Measurements from ENCODE around the gene EIF3I. TPM values are rescaled to one million over a fixed set of nuclear protein-coding genes. Genes with fewer than 3 reads are reported as not detected.

Gene EIF3I
- polyA plus RNA-seq, 1 of the 3 experiments (the other 2 are of a cell fraction): 479 TPM

GRCh38 chr1:32220746-32221580 is 1.2 kb upstream of the EIF3I start:
- H3K9ac ChIP-seq: peak overlapping the region; percentile 99
- peaks cover 8 to 17% of the 10 kb centered on the region in 2 experiments; a peak in 3 of 4 replicates for H3K4me1 ChIP-seq (ENCODE audit: control insufficient read depth in 1 of 2, insufficient read depth in 2 of 2, low read depth in 1 of 2, low read length in 1 of 2)
- no peaks in the 10 kb centered on the region for H3K27me3 ChIP-seq (ENCODE audit: insufficient read depth)
- H3K36me3 ChIP-seq (replicated peaks in 1 of 2; ENCODE audit: control insufficient read depth in 1 of 2, insufficient read depth in 2 of 2, low read length in 1 of 2): peaks cover 24% of the 10 kb centered on the region in 2 experiments
- TF ChIP-seq TAF1 (IDR thresholded peaks at IDR 0.05; ENCODE audit: borderline replicate concordance, low read depth, low read length) (no peak), FOXM1 (IDR thresholded peaks at IDR 0.05; ENCODE audit: low read depth) (no peak), NFIC (IDR thresholded peaks at IDR 0.05; ENCODE audit: borderline replicate concordance) (no peak), MAX (IDR thresholded peaks at IDR 0.05; ENCODE audit: low read depth) (no peak), SIN3A (IDR thresholded peaks at IDR 0.05; ENCODE audit: borderline replicate concordance, low read depth, low read length) (no peak), NRF1 (IDR thresholded peaks at IDR 0.05; ENCODE audit: low read depth, low read length) (no peak), CHD2 (IDR thresholded peaks at IDR 0.05; ENCODE audit: low read length, partially characterized antibody) (no peak), RFX5 (IDR thresholded peaks at IDR 0.05; ENCODE audit: low read length) (no peak), SMC3 (IDR thresholded peaks at IDR 0.05; ENCODE audit: low read depth, low read length) (no peak), JUND (IDR thresholded peaks at IDR 0.05) (no peak), GABPA (IDR thresholded peaks at IDR 0.05; ENCODE audit: low read depth) (no peak), POLR2AphosphoS5 (IDR thresholded peaks at IDR 0.05; ENCODE audit: low read depth, low read length) (no peak), MXI1 (IDR thresholded peaks at IDR 0.05; ENCODE audit: low read depth, low read length) (no peak), RCOR1 (IDR thresholded peaks at IDR 0.05; ENCODE audit: low read length) (no peak), TEAD4 (IDR thresholded peaks at IDR 0.05; ENCODE audit: borderline replicate concordance, insufficient read depth) (no peak), MEF2A (IDR thresholded peaks at IDR 0.05; ENCODE audit: borderline replicate concordance, low read depth) (no peak), ELF1 (IDR thresholded peaks at IDR 0.05) (no peak), ZBTB33 (IDR thresholded peaks at IDR 0.05; ENCODE audit: borderline replicate concordance, low read depth) (no peak), FOXJ3 (CRISPR knock-in tag; IDR thresholded peaks at IDR 0.05) (no peak)
- no peak overlapping the region for H2AFZ ChIP-seq (ENCODE audit: low read depth)
- CTCF ChIA-PET: interaction anchor here (0.9 to 4.3 kb wide), 3 partner anchors 12 to 27 kb away, joined by 3 to 20 read pairs (median 8); no protein-coding TSS in a partner anchor
- no peaks in the 10 kb centered on the region for H4K20me1 ChIP-seq (ENCODE audit: insufficient read depth)
- WGBS (ENCODE audit: low lambda C conversion rate): 78% methylated on average over 4 of the region's 4 CpGs
- peak overlapping the region; percentile 90 for H3K4me2 ChIP-seq
- DNase-seq: no peak
- H3K9me3 ChIP-seq: no peaks in the 10 kb centered on the region
- peaks cover 3% of the 10 kb centered on the region for H3F3A ChIP-seq (replicated peaks; ENCODE audit: insufficient read depth)
- H3K27ac ChIP-seq (ENCODE audit: low read depth in 2 of 2, low read length in 1 of 2): peak overlapping the region; percentile 79 to 83; a peak in 2 of 4 replicates
- peaks cover 66% of the 10 kb centered on the region for H3K79me2 ChIP-seq (ENCODE audit: insufficient read depth)
- no peaks in the 10 kb centered on the region for H3K9me2 ChIP-seq
- H3K4me3 ChIP-seq (ENCODE audit: low read depth in 2 of 2, low read length in 1 of 2): peak overlapping the region; percentile 59 to 79
- POLR2A ChIA-PET: interaction anchor here (1.4 kb wide), 1 partner anchor 8 kb away, joined by 3 read pairs; no protein-coding TSS in a partner anchor

All from SK-N-SH (cell line).